GM10266 (cell line): ENCODE data around the gene TEX13B.

Source experiments
- DNase-seq: peaks from one replicate; pipeline ENCODE4 v3.0.0; 2012; ENCODE audit errors: extremely low spot score
- CTCF ChIP-seq: IDR thresholded peaks from 2 replicates; pipeline ENCODE4 v1.5.1; 2012; ENCODE audit warnings: mild to moderate bottlenecking, low read depth; ENCODE audit not compliant: control insufficient read depth, insufficient read depth; ENCODE audit errors: missing control alignments

The TEX13B gene

GRCh38 chrX:108019382-108019875, 37.3 kb upstream of the TEX13B start:
- TF ChIP-seq CTCF = no peak
- no peak for DNase-seq

- no peak for TF ChIP-seq CTCF
- DNase-seq = no peak
Measured at GRCh38 chrX:108018656-108019381, 36.6 kb upstream of the TEX13B start.

GRCh38 chrX:108001218-108001814, 19.1 kb upstream of the TEX13B start:
- TF ChIP-seq CTCF = peak; percentile 41
- DNase-seq = peak; percentile 15

GRCh38 chrX:108000751-108001150, 18.6 kb upstream of the TEX13B start:
- no peak for DNase-seq
- TF ChIP-seq CTCF = no peak

- no peak for TF ChIP-seq CTCF
- DNase-seq = no peak
Measured at GRCh38 chrX:107996124-107996523, 14.0 kb upstream of the TEX13B start.

GRCh38 chrX:107985033-107985432, 2.9 kb upstream of the TEX13B start:
- TF ChIP-seq CTCF = no peak
- no peak for DNase-seq

- TF ChIP-seq CTCF = no peak
- no peak for DNase-seq
Measured at GRCh38 chrX:107979534-107979933, 2.6 kb downstream of the TEX13B start.
